ENCODE data around the gene TMEM120B. TPM values are rescaled to one million over a fixed set of nuclear protein-coding genes. Genes with fewer than 3 reads are reported as not detected.

TMEM120B gene
- total and polyA plus RNA-seq, 2 of the 13 experiments (the other 11 are each of a cell fraction or from before 2014, with no cell fraction given), result 7.1 to 12.9 TPM

- TF ChIP-seq AHDC1 (CRISPR knock-in tag; IDR thresholded peaks at IDR 0.05; ENCODE audit: borderline replicate concordance) (no peak), NR2C2 (CRISPR knock-in tag; IDR thresholded peaks at IDR 0.05; ENCODE audit: borderline replicate concordance) (no peak), MAZ (IDR thresholded peaks at IDR 0.05; ENCODE audit: borderline replicate concordance, low read depth, low read length) (peak; percentile 28; the same call in 1 of the 2 replicates), MAZ (CRISPR knock-in tag; IDR thresholded peaks at IDR 0.05; ENCODE audit: low read depth) (no peak), ZNF556 (CRISPR knock-in tag; IDR thresholded peaks at IDR 0.05; ENCODE audit: borderline replicate concordance) (no peak), ZNF30 (CRISPR knock-in tag; IDR thresholded peaks at IDR 0.05) (no peak), ZNF101 (CRISPR knock-in tag; IDR thresholded peaks at IDR 0.05; ENCODE audit: borderline replicate concordance, low read depth) (no peak), ZNF773 (CRISPR knock-in tag; IDR thresholded peaks at IDR 0.05; ENCODE audit: borderline replicate concordance) (0 out of 2 replicates have a peak, but pooled peaks have one; percentile 33), GMEB2 (CRISPR knock-in tag; IDR thresholded peaks at IDR 0.05; ENCODE audit: low read depth) (no peak), DDIT3 (CRISPR knock-in tag; IDR thresholded peaks at IDR 0.05) (no peak), ZNF354B (CRISPR knock-in tag; IDR thresholded peaks at IDR 0.05) (no peak), ZNF790 (CRISPR knock-in tag; IDR thresholded peaks at IDR 0.05; ENCODE audit: borderline replicate concordance) (no peak), ATF3 (CRISPR knock-in tag; IDR thresholded peaks at IDR 0.05) (no peak), ZGPAT (CRISPR knock-in tag; IDR thresholded peaks at IDR 0.05) (peak; percentile 69; the same call in 1 of the 2 replicates), ZNF280D (CRISPR knock-in tag; IDR thresholded peaks at IDR 0.05) (no peak)
Observed at GRCh38 chr12:121811434-121812319, 99.1 kb downstream of the TMEM120B start (continued).
